Sigmoid colon (tissue), 4 donors: ENCODE measurements around the gene ANKHD1.

Experiments
- EP300 ChIP-seq, 4 donors: sonication (generic); formaldehyde crosslinking; IDR thresholded peaks; one replicate each; pipeline ENCODE4 v1.6.1; 2017; ENCODE audit warnings: antibody characterized with exemption in 4 of 4
- POLR2A ChIP-seq, 2 donors: fragments of 450-650 bp; IDR thresholded peaks; one replicate each; pipeline ENCODE4 v1.6.1; 2016; ENCODE audit warnings: antibody characterized with exemption in 2 of 2, mild to moderate bottlenecking in 2 of 2, moderate library complexity in 2 of 2
- TF ChIP-seq, protein P1 (sequence below), 4 experiments: fragments of 450-650 bp in 3 of 4; fragments of 200-600 bp in 1 of 4; IDR thresholded peaks; one replicate each; pipeline ENCODE4 v1.5.1; 2016 to 2019; ENCODE audit warnings: antibody characterized with exemption in 4 of 4, mild to moderate bottlenecking in 3 of 4, moderate library complexity in 2 of 4

DNA sequence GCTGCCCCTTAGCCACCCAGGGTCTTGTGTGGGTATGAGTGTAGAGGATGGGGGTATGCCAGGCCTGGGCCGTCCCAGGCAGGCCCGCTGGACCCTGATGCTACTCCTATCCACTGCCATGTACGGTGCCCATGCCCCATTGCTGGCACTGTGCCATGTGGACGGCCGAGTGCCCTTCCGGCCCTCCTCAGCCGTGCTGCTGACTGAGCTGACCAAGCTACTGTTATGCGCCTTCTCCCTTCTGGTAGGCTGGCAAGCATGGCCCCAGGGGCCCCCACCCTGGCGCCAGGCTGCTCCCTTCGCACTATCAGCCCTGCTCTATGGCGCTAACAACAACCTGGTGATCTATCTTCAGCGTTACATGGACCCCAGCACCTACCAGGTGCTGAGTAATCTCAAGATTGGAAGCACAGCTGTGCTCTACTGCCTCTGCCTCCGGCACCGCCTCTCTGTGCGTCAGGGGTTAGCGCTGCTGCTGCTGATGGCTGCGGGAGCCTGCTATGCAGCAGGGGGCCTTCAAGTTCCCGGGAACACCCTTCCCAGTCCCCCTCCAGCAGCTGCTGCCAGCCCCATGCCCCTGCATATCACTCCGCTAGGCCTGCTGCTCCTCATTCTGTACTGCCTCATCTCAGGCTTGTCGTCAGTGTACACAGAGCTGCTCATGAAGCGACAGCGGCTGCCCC is 165.6 kb downstream of the ANKHD1 start:
- TF ChIP-seq POLR2A (IDR thresholded peaks at IDR 0.05) (no peak), EP300 (IDR thresholded peaks at IDR 0.05) (no peak)
- TF ChIP-seq, protein P1, sequence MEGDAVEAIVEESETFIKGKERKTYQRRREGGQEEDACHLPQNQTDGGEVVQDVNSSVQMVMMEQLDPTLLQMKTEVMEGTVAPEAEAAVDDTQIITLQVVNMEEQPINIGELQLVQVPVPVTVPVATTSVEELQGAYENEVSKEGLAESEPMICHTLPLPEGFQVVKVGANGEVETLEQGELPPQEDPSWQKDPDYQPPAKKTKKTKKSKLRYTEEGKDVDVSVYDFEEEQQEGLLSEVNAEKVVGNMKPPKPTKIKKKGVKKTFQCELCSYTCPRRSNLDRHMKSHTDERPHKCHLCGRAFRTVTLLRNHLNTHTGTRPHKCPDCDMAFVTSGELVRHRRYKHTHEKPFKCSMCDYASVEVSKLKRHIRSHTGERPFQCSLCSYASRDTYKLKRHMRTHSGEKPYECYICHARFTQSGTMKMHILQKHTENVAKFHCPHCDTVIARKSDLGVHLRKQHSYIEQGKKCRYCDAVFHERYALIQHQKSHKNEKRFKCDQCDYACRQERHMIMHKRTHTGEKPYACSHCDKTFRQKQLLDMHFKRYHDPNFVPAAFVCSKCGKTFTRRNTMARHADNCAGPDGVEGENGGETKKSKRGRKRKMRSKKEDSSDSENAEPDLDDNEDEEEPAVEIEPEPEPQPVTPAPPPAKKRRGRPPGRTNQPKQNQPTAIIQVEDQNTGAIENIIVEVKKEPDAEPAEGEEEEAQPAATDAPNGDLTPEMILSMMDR (IDR thresholded peaks at IDR 0.05), result no peak
